ENCODE data around the gene SFXN3. TPM values are rescaled to one million over a fixed set of nuclear protein-coding genes. Genes with fewer than 3 reads are reported as not detected.
A peak's percentile ranks its signal among the peaks of the same experiment; 100 is the strongest.

Gene SFXN3
- total RNA-seq, 3 donors from 2014 or later (not counting 1 experiment from before 2014, with no cell fraction given): 59.7 to 74.5 (median 68.9) TPM

DNA sequence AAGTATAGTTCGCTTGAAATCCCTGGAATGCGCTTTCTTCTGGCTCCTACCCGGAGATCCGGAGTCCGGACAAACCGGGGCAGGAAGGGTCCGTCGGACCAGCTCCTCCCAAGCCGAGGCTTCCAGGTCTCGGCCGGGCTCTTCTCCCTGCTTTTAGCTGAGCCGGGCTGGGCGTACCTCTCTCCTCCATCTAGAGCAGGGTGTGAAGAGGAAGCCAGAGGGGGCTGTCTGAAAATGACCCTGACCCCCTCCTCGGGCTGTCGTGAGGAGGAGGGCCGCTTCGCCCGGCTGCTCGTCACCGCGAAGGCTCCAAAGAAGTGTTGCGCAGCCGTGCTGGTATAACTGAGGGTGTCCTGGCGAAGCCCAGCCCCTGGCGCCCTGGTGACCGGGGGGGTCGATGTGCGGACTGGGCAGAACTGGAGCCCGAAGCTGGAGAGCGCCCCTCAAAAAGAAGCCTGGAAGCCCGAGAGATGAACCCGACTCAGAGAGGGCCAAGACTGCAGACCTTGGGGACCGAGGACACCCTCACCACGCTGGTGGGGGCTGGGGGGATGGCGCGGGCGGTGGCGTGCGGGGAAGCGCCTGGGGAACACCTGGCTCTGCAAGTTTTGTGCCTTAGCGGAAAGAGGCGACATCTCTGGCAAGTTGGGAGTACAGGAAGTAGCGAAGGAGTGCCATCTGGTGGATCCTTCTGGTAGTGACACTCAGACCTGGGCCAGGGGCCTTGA lies 36.5 kb downstream of the SFXN3 start:
- Mint-ChIP-seq H3K9me3 (no peaks in the 10 kb centered on the region), H3K36me3 (no peaks in the 10 kb centered on the region), H3K27me3 (ENCODE audit: low read depth in 2 of 2) (peaks cover 40 to 45% of the 10 kb centered on the region in 2 donors), H3K27ac (peak overlapping the region in 1 of 2 donors; percentile 17), H3K4me3 (peak overlapping the region; percentile 88), H3K4me1 (peaks cover 5 to 33% of the 10 kb centered on the region in 2 donors)
- under 1% methylated on average over 43 of the region's 43 CpGs for WGBS (ENCODE audit: insufficient coverage)
- peak; percentile 92 for TF ChIP-seq CTCF (IDR thresholded peaks at IDR 0.05)
- Histone ChIP-seq H3K27me3 (ENCODE audit: control insufficient read depth, insufficient read depth, low read length) (peaks cover 41% of the 10 kb centered on the region), H3K9me3 (ENCODE audit: control insufficient read depth, insufficient read depth, low read length) (no peaks in the 10 kb centered on the region), H3K4me3 (ENCODE audit: low read length) (peak overlapping the region; percentile 43), H3K36me3 (ENCODE audit: control insufficient read depth, insufficient read depth, low read length) (no peaks in the 10 kb centered on the region), H3K4me1 (ENCODE audit: control insufficient read depth, insufficient read depth, low read length) (peaks cover 43% of the 10 kb centered on the region), H3K27ac (ENCODE audit: low read length) (no peak overlapping the region)
- ATAC-seq (peak; percentile 73 to 85 (median 79)), DNase-seq (peak; percentile 64 to 89)
- intact Hi-C loops (cut with micrococcal nuclease): loop anchor here (1.0 to 5.0 kb wide), 3 partner anchors 7 to 35 kb away; partner anchors contain the start of genes PDZD7 and SFXN3

DNA sequence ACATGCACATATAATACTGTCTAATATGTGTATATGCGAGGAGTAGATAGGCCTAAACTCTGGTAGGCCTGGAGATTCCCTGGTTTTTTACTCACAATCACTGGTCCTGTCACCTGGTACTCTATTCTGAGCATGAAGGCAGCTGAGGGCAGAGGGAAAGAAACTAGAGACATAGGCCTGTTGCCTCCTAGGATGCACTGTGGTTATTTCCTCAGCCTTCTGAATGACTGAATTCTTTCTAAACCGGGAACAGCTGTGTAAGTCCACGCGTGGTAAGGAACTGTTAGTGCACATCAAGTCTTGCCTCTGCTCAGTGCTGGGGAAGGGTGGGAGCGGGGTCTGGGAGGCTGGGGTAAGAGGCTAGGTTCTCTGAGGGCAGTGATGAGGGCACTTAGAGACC lies 38.4 kb downstream of the SFXN3 start:
- Mint-ChIP-seq H3K36me3 (no peaks in the 10 kb centered on the region), H3K4me3 (no peak overlapping the region), H3K9me3 (no peaks in the 10 kb centered on the region), H3K27me3 (ENCODE audit: low read depth in 2 of 2) (peaks cover 49 to 51% of the 10 kb centered on the region in 2 donors), H3K27ac (no peak overlapping the region), H3K4me1 (peaks cover 5 to 18% of the 10 kb centered on the region in 2 donors)
- H3K4me1 ChIP-seq (ENCODE audit: control insufficient read depth, insufficient read depth, low read length): peaks cover 39% of the 10 kb centered on the region
- no peak for TF ChIP-seq CTCF (IDR thresholded peaks at IDR 0.05)
- ATAC-seq (no peak), DNase-seq (no peak)
- intact Hi-C loops (cut with micrococcal nuclease): loop anchor here (5.0 kb wide), 1 partner anchor 37 kb away; the partner anchor contains the start of genes PDZD7 and SFXN3
- H3K27ac ChIP-seq (ENCODE audit: low read length): no peak overlapping the region
- WGBS (ENCODE audit: insufficient coverage): 94% methylated on average over 5 of the region's 5 CpGs
- H3K4me3 ChIP-seq (ENCODE audit: low read length): no peak overlapping the region
- peaks cover 25% of the 10 kb centered on the region for H3K27me3 ChIP-seq (ENCODE audit: control insufficient read depth, insufficient read depth, low read length)
- no peaks in the 10 kb centered on the region for H3K36me3 ChIP-seq (ENCODE audit: control insufficient read depth, insufficient read depth, low read length)
- no peaks in the 10 kb centered on the region for H3K9me3 ChIP-seq (ENCODE audit: control insufficient read depth, insufficient read depth, low read length)

DNA sequence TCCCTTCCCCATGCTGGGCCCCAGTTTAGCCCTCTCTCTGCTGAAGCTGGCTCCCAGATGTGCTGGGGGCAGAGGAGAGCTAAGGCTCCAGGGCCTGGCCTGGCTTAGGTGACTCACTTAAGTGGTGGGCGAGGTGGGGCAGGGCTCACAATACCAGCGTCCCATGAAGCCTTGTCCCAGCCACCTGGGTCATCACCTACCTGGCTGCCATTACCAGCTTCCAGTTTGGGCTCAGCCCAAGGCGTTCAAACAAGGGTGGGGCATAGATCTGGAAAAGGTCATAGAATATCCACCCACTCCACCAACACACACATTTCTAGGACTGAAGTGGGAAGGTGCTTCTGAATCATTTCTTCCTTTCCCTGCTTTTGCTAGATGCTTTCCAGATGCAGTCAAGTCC lies 39.1 kb downstream of the SFXN3 start:
- Mint-ChIP-seq H3K27me3 (ENCODE audit: low read depth in 2 of 2) (peaks cover 43 to 46% of the 10 kb centered on the region in 2 donors), H3K4me3 (no peak overlapping the region), H3K36me3 (no peaks in the 10 kb centered on the region), H3K4me1 (peaks cover 5 to 18% of the 10 kb centered on the region in 2 donors), H3K27ac (no peak overlapping the region), H3K9me3 (no peaks in the 10 kb centered on the region)
- WGBS (ENCODE audit: insufficient coverage): 83% methylated on average over 3 of the region's 3 CpGs
- DNase-seq (no peak), ATAC-seq (no peak)
- Histone ChIP-seq H3K27ac (ENCODE audit: low read length) (no peak overlapping the region), H3K9me3 (ENCODE audit: control insufficient read depth, insufficient read depth, low read length) (no peaks in the 10 kb centered on the region), H3K27me3 (ENCODE audit: control insufficient read depth, insufficient read depth, low read length) (peaks cover 19% of the 10 kb centered on the region), H3K4me3 (ENCODE audit: low read length) (no peak overlapping the region), H3K4me1 (ENCODE audit: control insufficient read depth, insufficient read depth, low read length) (peaks cover 39% of the 10 kb centered on the region), H3K36me3 (ENCODE audit: control insufficient read depth, insufficient read depth, low read length) (no peaks in the 10 kb centered on the region)
- TF ChIP-seq CTCF (IDR thresholded peaks at IDR 0.05): no peak
- intact Hi-C loops (cut with micrococcal nuclease): no loop called here
